Stimulated activated CD4-positive, alpha-beta T cell treated with anti-CD3 and anti-CD28 coated beads, Interleukin-4, amount 100 ng/mL, for 1 hour (primary cell): Measurements from ENCODE around the gene MAN1A1.
"Not testable (repeated sequence)": the region's sequence is repeated elsewhere in the genome, so short reads cannot be mapped to it uniquely, and the experiment has no call there.

ENCODE experiments used
- DNase-seq: peaks from one replicate; pipeline ENCODE4 v3.0.0-alpha.2; 2020

MAN1A1 gene

GRCh38 chr6:119297049-119297448, 52.5 kb downstream of the MAN1A1 start:
- no peak for DNase-seq

DNA sequence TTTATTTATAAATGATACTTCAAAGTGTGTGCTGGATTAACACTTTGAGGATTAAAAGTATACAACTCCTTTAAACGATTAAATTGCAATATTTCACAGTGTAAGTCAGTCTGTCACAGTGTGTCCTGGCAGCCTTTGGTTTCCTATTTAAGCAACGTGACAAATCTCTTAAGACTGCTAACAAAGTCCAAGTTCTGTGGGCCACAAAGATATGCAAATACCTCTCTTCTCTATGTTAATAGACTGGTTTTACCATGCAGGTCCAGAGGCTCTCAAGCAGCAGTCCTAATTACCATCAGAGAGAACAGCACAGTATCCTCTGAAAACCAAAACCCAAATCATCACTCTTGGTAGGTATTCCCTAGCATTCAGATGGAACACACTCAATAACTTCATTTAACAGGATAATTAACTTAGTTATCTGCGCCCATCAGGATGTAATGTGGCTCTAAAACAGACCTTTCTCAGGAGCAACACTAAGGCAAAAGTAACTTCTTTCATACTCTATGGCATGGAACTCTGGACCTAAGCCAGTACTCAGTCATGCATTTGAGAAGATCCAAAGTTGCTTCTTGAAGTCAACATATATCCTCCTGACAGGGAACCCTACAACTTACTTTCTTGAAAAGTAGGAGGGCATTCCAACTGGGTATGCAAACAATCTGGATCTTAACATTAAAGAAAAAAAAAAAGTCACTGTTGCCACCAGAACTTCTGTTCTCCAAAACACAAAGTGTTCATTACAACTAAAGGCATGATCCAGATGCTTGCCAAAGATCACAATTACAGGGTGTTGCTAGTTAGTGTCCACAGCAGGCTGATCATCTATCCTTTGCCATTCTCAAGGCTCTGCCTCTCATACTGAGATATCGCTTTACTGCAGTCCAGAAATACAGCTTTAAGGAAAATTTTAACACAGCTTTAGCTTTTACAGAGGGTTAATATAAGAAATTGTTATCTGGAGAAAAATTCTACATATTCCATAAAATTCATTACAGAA, 53.2 kb downstream of the MAN1A1 start:
- no peak for DNase-seq

DNA sequence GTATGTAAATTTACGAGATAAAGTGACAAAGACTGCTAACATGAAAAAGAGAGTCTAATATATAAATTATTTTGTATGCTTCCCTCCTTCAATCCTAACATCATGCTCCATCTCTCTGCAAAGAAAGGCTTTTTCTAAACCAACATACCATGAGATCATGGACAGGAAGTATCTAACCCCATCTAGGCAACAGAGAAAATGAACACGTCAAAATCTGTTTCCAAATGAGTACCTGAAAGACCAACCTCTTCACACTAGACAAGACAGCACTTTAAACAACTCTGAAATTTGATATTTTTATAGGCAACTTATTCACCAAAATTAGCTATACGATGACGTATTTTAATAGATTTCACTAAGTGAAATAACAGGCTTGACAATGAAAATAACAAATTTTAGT, 54.6 kb downstream of the MAN1A1 start:
- DNase-seq, result no peak

- DNase-seq, result not testable (repeated sequence)
Observed at GRCh38 chr6:119291060-119291459, 58.5 kb downstream of the MAN1A1 start.

DNA sequence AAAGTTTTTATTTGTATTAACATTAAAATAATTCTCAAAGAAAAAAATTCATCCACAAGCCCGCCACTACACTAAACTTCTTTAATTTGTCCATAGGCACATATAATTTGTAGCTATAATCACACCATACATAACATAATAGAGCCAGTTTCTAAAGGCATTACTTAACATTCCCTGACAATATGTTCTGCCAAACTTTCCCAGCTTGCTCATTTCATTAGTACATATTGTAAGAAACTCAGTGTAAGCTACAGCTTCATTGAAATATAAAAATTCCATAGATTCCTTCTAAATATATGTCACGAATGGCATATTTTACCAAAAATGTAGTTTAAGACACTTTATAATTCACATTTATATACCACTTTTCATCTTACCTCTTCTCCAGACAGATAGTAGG, 59.3 kb downstream of the MAN1A1 start:
- no peak for DNase-seq

- DNase-seq, result no peak
Observed at GRCh38 chr6:119289651-119290050, 59.9 kb downstream of the MAN1A1 start.

- DNase-seq, result no peak
Observed at GRCh38 chr6:119285908-119286625, 63.5 kb downstream of the MAN1A1 start.

GRCh38 chr6:119284861-119285521, 64.6 kb downstream of the MAN1A1 start:
- no peak for DNase-seq

GRCh38 chr6:119283979-119284545, 65.5 kb downstream of the MAN1A1 start:
- DNase-seq, result no peak

- DNase-seq, result no peak
Observed at GRCh38 chr6:119283214-119283613, 66.3 kb downstream of the MAN1A1 start.

DNA sequence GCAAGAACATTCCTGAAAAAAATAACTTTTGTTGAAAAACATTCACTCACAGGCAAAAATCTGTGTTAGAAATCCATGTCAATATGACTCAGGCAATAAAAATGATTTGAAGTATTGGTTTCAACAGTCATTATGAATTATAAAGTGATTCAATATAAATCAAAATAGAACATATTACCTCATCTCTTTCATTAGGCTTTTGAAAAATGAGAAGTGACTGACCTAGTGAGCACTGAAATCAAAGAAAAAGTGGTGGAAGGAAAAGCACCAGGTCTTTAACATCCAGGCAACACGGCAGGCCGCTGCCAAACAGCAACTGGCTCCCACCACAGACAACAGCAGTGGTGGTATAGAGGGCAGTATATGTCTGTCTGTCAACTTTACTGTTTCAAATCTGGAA, 68.9 kb downstream of the MAN1A1 start:
- no peak for DNase-seq

- no peak for DNase-seq
Observed at GRCh38 chr6:119280080-119280479, 69.5 kb downstream of the MAN1A1 start.

DNA sequence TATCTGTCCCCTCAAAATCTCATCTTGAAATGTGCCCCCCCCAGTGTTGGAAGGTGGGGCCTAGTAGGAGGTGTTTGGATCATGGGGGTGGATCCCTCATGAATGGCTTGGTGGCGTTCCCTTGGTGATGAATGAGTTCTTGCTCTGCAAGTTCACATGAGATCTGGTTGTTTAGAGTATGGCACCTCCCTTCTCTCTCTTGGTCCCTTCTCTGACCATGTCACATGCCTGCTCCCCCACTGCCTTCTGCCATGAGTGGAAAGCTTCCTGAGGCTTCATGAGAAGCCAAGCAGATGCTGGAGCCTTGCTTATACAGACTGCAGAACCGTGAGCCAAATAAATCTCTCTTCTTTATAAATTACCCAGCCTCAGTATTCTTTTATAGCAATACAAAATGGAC, 70.9 kb downstream of the MAN1A1 start:
- no peak for DNase-seq

DNA sequence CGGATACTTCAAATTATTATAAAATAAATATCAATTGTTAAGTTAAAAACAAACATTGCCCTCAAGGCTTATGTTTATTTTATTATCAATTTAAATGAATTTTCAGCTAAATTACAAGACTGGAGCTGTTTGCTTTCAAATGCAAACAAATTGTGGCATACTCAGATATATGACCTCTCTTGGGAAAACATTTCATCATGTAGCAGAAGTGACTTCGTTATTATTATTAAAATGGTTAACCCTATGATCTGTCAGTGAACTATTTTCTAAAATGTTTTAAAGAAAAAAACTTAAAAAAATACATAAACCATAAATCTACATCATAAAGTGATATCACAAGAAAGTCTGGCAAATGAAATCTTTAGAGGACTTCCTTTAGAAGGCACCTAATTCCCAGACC, 72.5 kb downstream of the MAN1A1 start:
- DNase-seq, result no peak

- DNase-seq, result no peak
Observed at GRCh38 chr6:119276211-119276610, 73.3 kb downstream of the MAN1A1 start.

DNA sequence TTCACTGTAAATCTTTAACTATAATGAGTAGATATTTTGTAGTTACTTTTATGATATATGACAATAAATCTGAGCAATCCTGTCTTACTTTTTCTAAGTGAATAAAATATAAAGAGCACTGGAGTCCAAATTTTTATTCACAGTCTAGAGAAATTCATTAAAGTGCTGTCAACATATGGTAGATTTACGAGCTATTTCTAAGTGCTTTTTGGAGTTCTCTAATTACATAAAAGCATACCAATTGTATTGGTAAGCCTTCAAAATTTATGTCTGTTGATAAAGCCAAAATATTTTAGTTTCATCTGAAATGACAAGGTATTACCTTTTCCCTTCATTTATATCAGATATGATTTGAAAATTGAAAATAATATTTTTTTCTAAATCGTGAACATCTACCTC, 75.4 kb downstream of the MAN1A1 start:
- no peak for DNase-seq

DNA sequence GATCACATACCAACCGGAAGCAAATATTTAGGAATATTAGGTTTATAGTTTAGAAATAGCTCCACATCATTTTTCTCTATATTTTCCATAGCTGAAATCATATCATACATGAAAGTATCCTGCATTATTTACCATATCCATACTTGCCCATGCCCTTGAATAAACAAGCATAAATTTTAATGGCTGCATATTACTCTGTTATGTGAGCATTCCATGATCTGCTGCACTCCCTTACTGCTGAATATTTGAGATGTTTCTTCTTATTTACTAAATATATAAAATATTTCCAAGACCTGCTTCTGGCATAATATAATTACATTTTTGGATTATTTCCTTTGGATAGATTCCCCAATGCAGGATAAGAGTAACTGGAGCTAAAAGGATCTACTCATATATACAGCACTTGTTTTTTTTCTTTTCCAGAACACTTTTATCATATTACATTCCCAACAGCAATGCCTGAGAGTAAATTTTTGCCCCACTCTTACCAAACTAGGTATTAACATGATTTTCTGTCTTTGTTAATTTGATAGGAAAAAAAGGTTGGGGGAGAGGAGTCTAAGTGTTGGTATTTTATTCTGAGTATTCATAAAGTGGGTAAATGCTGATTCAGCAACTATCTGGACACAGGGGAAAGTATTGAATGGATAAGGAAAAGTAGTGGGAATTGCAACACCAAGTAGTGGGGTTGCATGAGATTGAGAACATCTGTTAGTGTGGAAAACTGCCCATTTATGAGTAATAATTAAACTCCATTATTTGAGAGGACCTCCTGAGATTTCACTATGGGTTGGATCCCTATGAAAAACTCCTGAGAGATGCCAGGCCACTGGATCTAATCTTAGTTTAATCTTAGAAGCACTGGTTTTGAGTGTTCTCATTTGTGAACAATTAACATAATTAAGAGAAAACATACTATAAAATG, 76.0 kb downstream of the MAN1A1 start:
- no peak for DNase-seq

DNA sequence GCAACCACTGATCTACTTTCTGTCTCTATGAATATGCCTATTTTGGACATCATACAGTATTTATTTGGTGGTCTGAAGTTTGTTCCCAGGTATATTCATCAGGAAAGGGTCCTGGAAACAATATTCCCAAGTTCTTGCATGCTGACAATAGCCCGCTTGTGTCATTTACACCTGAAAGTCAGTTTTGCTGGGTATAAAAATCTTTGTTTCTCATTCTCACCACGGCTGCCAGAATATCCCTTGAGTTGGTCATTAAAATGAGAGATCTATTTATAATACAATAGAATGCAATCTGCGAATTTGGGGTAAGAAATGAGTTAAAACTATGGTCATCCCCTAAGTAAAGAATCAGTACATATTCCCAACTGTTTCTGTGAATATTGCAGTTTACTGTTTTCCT, 79.0 kb downstream of the MAN1A1 start:
- no peak for DNase-seq

- no peak for DNase-seq
Observed at GRCh38 chr6:119269266-119270103, 80.1 kb downstream of the MAN1A1 start.

- no peak for DNase-seq
Observed at GRCh38 chr6:119267126-119267905, 82.2 kb downstream of the MAN1A1 start.
